Ramos (cell line): Measurements from ENCODE around the gene MRGPRD.

Source experiments
- in situ Hi-C: fragments of 300-500 bp; cut with MboI; formaldehyde crosslinking; loops from one replicate; pipeline ENCODE4 v1.14.3; 2022; ENCODE audit warnings: low sequenced_read_pairs; ENCODE audit not compliant: unreplicated experiment

Gene MRGPRD

GRCh38 chr11:68955607-68955958, 25.2 kb downstream of the MRGPRD start:
- in situ Hi-C loops = no loop called here

GRCh38 chr11:68954836-68955606, 25.8 kb downstream of the MRGPRD start:
- in situ Hi-C loops = no loop called here

- in situ Hi-C loops = no loop called here
Observed at GRCh38 chr11:68950762-68951161, 30.0 kb downstream of the MRGPRD start.

GRCh38 chr11:68950270-68950669, 30.5 kb downstream of the MRGPRD start:
- in situ Hi-C loops = no loop called here

GRCh38 chr11:68948935-68949334, 31.9 kb downstream of the MRGPRD start:
- in situ Hi-C loops = no loop called here

- in situ Hi-C loops = no loop called here
Observed at GRCh38 chr11:68948496-68948895, 32.3 kb downstream of the MRGPRD start.

- in situ Hi-C loops = no loop called here
Observed at GRCh38 chr11:68947151-68947550, 33.6 kb downstream of the MRGPRD start.

- in situ Hi-C loops = no loop called here
Observed at GRCh38 chr11:68946416-68947090, 34.2 kb downstream of the MRGPRD start.

- in situ Hi-C loops = no loop called here
Observed at GRCh38 chr11:68942751-68943271, 38.0 kb downstream of the MRGPRD start.

GRCh38 chr11:68942095-68942620, 38.6 kb downstream of the MRGPRD start:
- in situ Hi-C loops = no loop called here

GRCh38 chr11:68941324-68942094, 39.3 kb downstream of the MRGPRD start:
- in situ Hi-C loops = no loop called here

GRCh38 chr11:68940651-68941323, 40.0 kb downstream of the MRGPRD start:
- in situ Hi-C loops = no loop called here

- in situ Hi-C loops = no loop called here
Observed at GRCh38 chr11:68939583-68940555, 40.9 kb downstream of the MRGPRD start.

- in situ Hi-C loops = no loop called here
Observed at GRCh38 chr11:68938816-68939582, 41.8 kb downstream of the MRGPRD start.

GRCh38 chr11:68938088-68938487, 42.7 kb downstream of the MRGPRD start:
- in situ Hi-C loops = no loop called here

GRCh38 chr11:68936676-68937620, 43.8 kb downstream of the MRGPRD start:
- in situ Hi-C loops = no loop called here

GRCh38 chr11:68936358-68936636, 44.5 kb downstream of the MRGPRD start:
- in situ Hi-C loops = no loop called here
